ENCODE results near the gene MRPL41.
"Not testable (repeated sequence)": the region's sequence is repeated elsewhere in the genome, so short reads cannot be mapped to it uniquely, and the experiment has no call there.

The MRPL41 gene

GRCh38 chr9:137551264-137552021 lies at the start of gene MRPL41:
TSS of gene MRPL41 (plus strand) at chr9:137551879. CDS start at chr9:137552082, 203 bp downstream.
- DNase-seq, result peak; percentile 61

- DNase-seq, result peak; percentile 48
Measured at GRCh38 chr9:137502008-137502911, 49.4 kb upstream of the MRPL41 start.

GRCh38 chr9:137504432-137504777 lies 47.3 kb upstream of the MRPL41 start:
- no peak for DNase-seq

GRCh38 chr9:137505421-137506140 lies 46.1 kb upstream of the MRPL41 start:
- DNase-seq, result no peak

- DNase-seq, result no peak
Measured at GRCh38 chr9:137506274-137506673, 45.4 kb upstream of the MRPL41 start.

- DNase-seq, result no peak
Measured at GRCh38 chr9:137506702-137507171, 44.9 kb upstream of the MRPL41 start.

- DNase-seq, result no peak
Measured at GRCh38 chr9:137509198-137509597, 42.5 kb upstream of the MRPL41 start.

- DNase-seq, result not testable (repeated sequence)
Measured at GRCh38 chr9:137511126-137511525, 40.6 kb upstream of the MRPL41 start.

- no peak for DNase-seq
Measured at GRCh38 chr9:137511758-137512463, 39.8 kb upstream of the MRPL41 start.

- DNase-seq, result not testable (repeated sequence)
Measured at GRCh38 chr9:137513136-137513535, 38.5 kb upstream of the MRPL41 start.

GRCh38 chr9:137513801-137514570 lies 37.7 kb upstream of the MRPL41 start:
- not testable (repeated sequence) for DNase-seq

- DNase-seq, result no peak
Measured at GRCh38 chr9:137514691-137515337, 36.9 kb upstream of the MRPL41 start.

GRCh38 chr9:137515338-137515724 lies 36.3 kb upstream of the MRPL41 start:
- DNase-seq, result no peak

- DNase-seq, result no peak
Measured at GRCh38 chr9:137516144-137516917, 35.3 kb upstream of the MRPL41 start.

- not testable (repeated sequence) for DNase-seq
Measured at GRCh38 chr9:137518661-137519459, 32.8 kb upstream of the MRPL41 start.

- no peak for DNase-seq
Measured at GRCh38 chr9:137519553-137519952, 32.1 kb upstream of the MRPL41 start.

- no peak for DNase-seq
Measured at GRCh38 chr9:137520614-137521404, 30.9 kb upstream of the MRPL41 start.

- DNase-seq, result no peak
Measured at GRCh38 chr9:137521405-137521985, 30.2 kb upstream of the MRPL41 start.

Measured in DMS79 treated with DMSO at 0.1 percent for 48 hours (cell line).